Caco-2 (cell line): ENCODE measurements around the gene ABHD16A. TPM values are rescaled to one million over a fixed set of nuclear protein-coding genes. Genes with fewer than 3 reads are reported as not detected.

Source experiments
- BruUV-seq: library from RNA; stranded (reverse); fragments of 400-500 nt; replicated peaks from 2 replicates; lab custom pipeline; 2021; lab: Mats Ljungman, UMichigan
- CTCF ChIA-PET: fragments of 300-600 bp; sonication (Branson Sonifier 250); formaldehyde crosslinking; loops from one replicate; lab custom pipeline; 2022; ENCODE audit warnings: antibody characterized with exemption; lab: Charles Lee
- POLR2A ChIA-PET: fragments of 300-600 bp; sonication (Branson Sonifier 250); formaldehyde crosslinking; loops from one replicate; lab custom pipeline; 2022; ENCODE audit warnings: antibody characterized with exemption; lab: Charles Lee
- DNase-seq, 2 experiments: peaks; one replicate each; pipeline versions ENCODE4 v3.0.0 to v3.0.0-alpha.2; 2020 to 2022
- H3K27me3 ChIP-seq: replicated peaks from 2 replicates; pipeline ENCODE4 v1.6.0; 2011; ENCODE audit warnings: low read length; ENCODE audit not compliant: control insufficient read depth, insufficient read depth
- H3K36me3 ChIP-seq: 2 replicates; pipeline ENCODE4 v1.5.1; 2011; ENCODE audit warnings: low read length; ENCODE audit not compliant: control insufficient read depth, insufficient read depth
- H3K4me1 ChIP-seq: fragments of 250-450 bp; sonication (Bioruptor Pico); 2 replicates; pipeline ENCODE4 v1.5.1; 2020; ENCODE audit warnings: mild to moderate bottlenecking
- H3K4me3 ChIP-seq: 2 replicates; pipeline ENCODE4 v1.5.1; 2011; ENCODE audit warnings: low read depth, mild to moderate bottlenecking, control low read depth, low read length
- H3K9me3 ChIP-seq: fragments of 250-450 bp; sonication (Bioruptor Pico); 2 replicates; pipeline ENCODE4 v1.5.1; 2020; ENCODE audit warnings: mild to moderate bottlenecking, moderate library complexity
- H3K27ac Mint-ChIP-seq: one replicate; pipeline ENCODE4 v1.8.0; 2022; ENCODE audit warnings: mixed read lengths; ENCODE audit not compliant: unreplicated experiment
- H3K27me3 Mint-ChIP-seq: one replicate; pipeline ENCODE4 v1.8.0; 2022; ENCODE audit warnings: mixed read lengths; ENCODE audit not compliant: insufficient read depth, unreplicated experiment
- H3K36me3 Mint-ChIP-seq: one replicate; pipeline ENCODE4 v1.8.0; 2022; ENCODE audit warnings: mild to moderate bottlenecking, mixed read lengths; ENCODE audit not compliant: insufficient read depth, unreplicated experiment
- H3K4me1 Mint-ChIP-seq: one replicate; pipeline ENCODE4 v1.8.0; 2022; ENCODE audit warnings: low read depth, mixed read lengths; ENCODE audit not compliant: unreplicated experiment
- H3K4me3 Mint-ChIP-seq: one replicate; pipeline ENCODE4 v1.8.0; 2022; ENCODE audit warnings: mild to moderate bottlenecking, moderate library complexity, mixed read lengths; ENCODE audit not compliant: unreplicated experiment
- H3K9me3 Mint-ChIP-seq: one replicate; pipeline ENCODE4 v1.8.0; 2022; ENCODE audit warnings: mixed read lengths; ENCODE audit not compliant: unreplicated experiment
- intact Hi-C: fragments of 100-400 bp; cut with micrococcal nuclease; formaldehyde crosslinking; loops from one replicate; pipeline ENCODE4 v1.10.0; 2022; ENCODE audit not compliant: unreplicated experiment
- total RNA-seq: library from RNA; stranded (reverse); gene quantifications from 2 replicates; pipeline ENCODE4 v1.2.3, GENCODE V29; 2022
- TF ChIP-seq, protein P1 (sequence below), 2 experiments: fragments of 200-600 bp in 1 of 2; IDR thresholded peaks; 1 replicate in 1 of 2; 2 replicates in 1 of 2; pipeline versions ENCODE4 v1.5.1 to v1.8.0; 2011 to 2022; ENCODE audit warnings: antibody characterized with exemption in 1 of 2, control low read depth in 1 of 2, inconsistent platforms in 1 of 2, low read depth in 1 of 2, low read length in 1 of 2, mild to moderate bottlenecking in 1 of 2, moderate library complexity in 1 of 2; ENCODE audit not compliant: insufficient read depth in 1 of 2, severe bottlenecking in 1 of 2, unreplicated experiment in 1 of 2

The ABHD16A gene
- total RNA-seq, 1 experiment from 2014 or later = 62.7 TPM

DNA sequence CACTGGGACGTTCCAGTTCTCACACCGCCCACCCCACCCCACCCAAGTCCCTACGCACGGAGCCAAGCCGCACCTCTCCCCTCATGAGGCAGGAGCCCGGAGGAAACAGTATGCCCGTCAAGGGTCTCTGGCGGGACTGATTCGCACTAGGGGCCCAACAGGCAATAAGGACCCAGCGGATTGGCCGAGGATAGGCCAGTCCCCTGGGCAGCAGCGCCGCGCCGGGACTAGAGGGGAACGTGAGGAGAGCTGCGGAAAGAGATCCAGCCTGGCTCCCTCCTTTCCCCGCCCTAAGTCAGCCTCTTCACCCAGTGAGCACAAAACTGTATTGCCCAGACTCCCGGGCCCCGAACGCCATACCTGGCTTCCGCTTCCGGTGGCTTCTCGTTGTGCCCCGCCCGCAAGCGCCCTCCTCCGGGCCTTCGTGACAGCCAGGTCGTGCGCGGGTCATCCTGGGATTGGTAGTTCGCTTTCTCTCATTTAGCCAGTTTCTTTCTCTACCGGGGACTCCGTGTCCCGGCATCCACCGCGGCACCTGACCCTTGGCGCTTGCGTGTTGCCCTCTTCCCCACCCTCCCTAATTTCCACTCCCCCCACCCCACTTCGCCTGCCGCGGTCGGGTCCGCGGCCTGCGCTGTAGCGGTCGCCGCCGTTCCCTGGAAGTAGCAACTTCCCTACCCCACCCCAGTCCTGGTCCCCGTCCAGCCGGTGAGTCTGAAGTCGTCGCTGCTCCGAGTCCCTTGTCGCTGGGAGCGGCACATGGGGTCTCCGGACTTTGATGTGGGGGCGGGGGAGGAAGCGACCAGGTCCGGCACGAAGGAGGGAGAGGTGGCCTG lies 37.4 kb downstream of the ABHD16A start, which contains the start of gene CSNK2B:
Gene CSNK2B, plus strand, starts transcription at position 580 of the 836 bp plus-strand sequence. CDS start 752 bp downstream, outside the sequence.
- peak within 1 kb of the TSS; percentile 96 for H3K27ac Mint-ChIP-seq
- peak within 1 kb of the TSS; percentile 86 for H3K4me3 Mint-ChIP-seq
- no peaks in the 10 kb centered on the region for H3K9me3 Mint-ChIP-seq
- Histone ChIP-seq H3K4me3 (peak within 1 kb of the TSS; percentile 90), H3K4me1 (peaks cover 17% of the 10 kb centered on the region), H3K9me3 (no peaks in the 10 kb centered on the region), H3K36me3 (peaks cover 4% of the 10 kb centered on the region), H3K27me3 (no peaks in the 10 kb centered on the region)
- H3K4me1 Mint-ChIP-seq = peaks cover 25% of the 10 kb centered on the region
- H3K27me3 Mint-ChIP-seq = no peaks in the 10 kb centered on the region
- intact Hi-C loops = loop anchor here (1.0 to 5.0 kb wide), 5 partner anchors 13 to 162 kb away; partner anchors contain the start of genes ATP6V1G2, BAG6, CLIC1 and HSPA1B
- no TSS peak for BruUV-seq
- POLR2A ChIA-PET = interaction anchor here (0.6 to 2.0 kb wide), 7 partner anchors 8 to 197 kb away, joined by 4 to 25 read pairs (median 7); partner anchors contain the start of genes APOM, BAG6, HSPA1A and HSPA1B
- TF ChIP-seq, protein P1, sequence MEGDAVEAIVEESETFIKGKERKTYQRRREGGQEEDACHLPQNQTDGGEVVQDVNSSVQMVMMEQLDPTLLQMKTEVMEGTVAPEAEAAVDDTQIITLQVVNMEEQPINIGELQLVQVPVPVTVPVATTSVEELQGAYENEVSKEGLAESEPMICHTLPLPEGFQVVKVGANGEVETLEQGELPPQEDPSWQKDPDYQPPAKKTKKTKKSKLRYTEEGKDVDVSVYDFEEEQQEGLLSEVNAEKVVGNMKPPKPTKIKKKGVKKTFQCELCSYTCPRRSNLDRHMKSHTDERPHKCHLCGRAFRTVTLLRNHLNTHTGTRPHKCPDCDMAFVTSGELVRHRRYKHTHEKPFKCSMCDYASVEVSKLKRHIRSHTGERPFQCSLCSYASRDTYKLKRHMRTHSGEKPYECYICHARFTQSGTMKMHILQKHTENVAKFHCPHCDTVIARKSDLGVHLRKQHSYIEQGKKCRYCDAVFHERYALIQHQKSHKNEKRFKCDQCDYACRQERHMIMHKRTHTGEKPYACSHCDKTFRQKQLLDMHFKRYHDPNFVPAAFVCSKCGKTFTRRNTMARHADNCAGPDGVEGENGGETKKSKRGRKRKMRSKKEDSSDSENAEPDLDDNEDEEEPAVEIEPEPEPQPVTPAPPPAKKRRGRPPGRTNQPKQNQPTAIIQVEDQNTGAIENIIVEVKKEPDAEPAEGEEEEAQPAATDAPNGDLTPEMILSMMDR (IDR thresholded peaks at IDR 0.05; ENCODE audit: insufficient read depth in 1 of 2, low read depth in 1 of 2, low read length in 1 of 2, severe bottlenecking in 1 of 2, unreplicated experiment in 1 of 2) = no peak
- CTCF ChIA-PET = interaction anchor here (0.9 to 1.0 kb wide), 3 partner anchors 15 to 73 kb away, joined by 3 to 7 read pairs (median 5); partner anchors contain the start of genes ABHD16A and LY6G5C
- DNase-seq = peak; percentile 97 to 98
- H3K36me3 Mint-ChIP-seq = peaks cover 94% of the 10 kb centered on the region

- Mint-ChIP-seq H3K4me1 (peaks cover 25% of the 10 kb centered on the region), H3K27me3 (no peaks in the 10 kb centered on the region), H3K9me3 (no peaks in the 10 kb centered on the region), H3K4me3 (peak within 1 kb of the TSS; percentile 86), H3K36me3 (peaks cover 95% of the 10 kb centered on the region), H3K27ac (peak within 1 kb of the TSS; percentile 96)
- DNase-seq = peak; percentile 79 to 85
- BruUV-seq = no TSS peak
- Histone ChIP-seq H3K36me3 (peaks cover 2% of the 10 kb centered on the region), H3K27me3 (no peaks in the 10 kb centered on the region), H3K9me3 (no peaks in the 10 kb centered on the region), H3K4me3 (peak within 1 kb of the TSS; percentile 90), H3K4me1 (peaks cover 17% of the 10 kb centered on the region)
- intact Hi-C loops = loop anchor here (1.0 to 5.0 kb wide), 5 partner anchors 13 to 162 kb away; partner anchors contain the start of genes ATP6V1G2, BAG6, CLIC1 and HSPA1B
- TF ChIP-seq, protein P1 (IDR thresholded peaks at IDR 0.05; ENCODE audit: insufficient read depth in 1 of 2, low read depth in 1 of 2, low read length in 1 of 2, severe bottlenecking in 1 of 2, unreplicated experiment in 1 of 2) = no peak
- ChIA-PET POLR2A (interaction anchor here (0.5 to 2.0 kb wide), 13 partner anchors 10 to 281 kb away, joined by 3 to 25 read pairs (median 4); partner anchors contain the start of genes APOM, BAG6, CFB and DDX39B), CTCF (interaction anchor here (1.0 kb wide), 3 partner anchors 9 to 38 kb away, joined by 3 to 5 read pairs (median 3); partner anchors contain the start of genes ABHD16A, APOM and BAG6)
These were observed 38.2 kb downstream of the ABHD16A start, which contains the start of gene GPANK1 for GRCh38 chr6:31664790-31665500. TSS of gene GPANK1 (minus strand) at chr6:31664997. CDS start at chr6:31664478, 519 bp downstream.
